OCI-LY3 (cell line): ENCODE measurements around the gene RNF25.
"Not testable (repeated sequence)": the region's sequence is repeated elsewhere in the genome, so short reads cannot be mapped to it uniquely, and the experiment has no call there.

Experiments used
- H2AFZ ChIP-seq: fragments of 200-600, 300-600 bp; shearing (Covaris generic); 2 replicates; pipeline ENCODE4 v1.6.0; 2014; ENCODE audit warnings: antibody characterized with exemption, low read depth, low read length
- H3K27ac ChIP-seq: fragments of 200-600, 300-600 bp; sonication (generic); 2 replicates; pipeline ENCODE4 v1.5.1; 2014; ENCODE audit warnings: mild to moderate bottlenecking, low read length, moderate library complexity, mixed read lengths
- H3K27me3 ChIP-seq: fragments of 200-600, 300-600 bp; sonication (generic); 2 replicates; pipeline ENCODE4 v1.6.1; 2014; ENCODE audit warnings: low read depth, low read length, mixed read lengths
- H3K36me3 ChIP-seq: fragments of 200-600, 300-600 bp; sonication (generic); replicated peaks from 2 replicates; pipeline ENCODE3; 2014; ENCODE audit warnings: low read depth, low read length, mixed read lengths
- H3K4me1 ChIP-seq: fragments of 300-600, 200-600 bp; sonication (generic); 2 replicates; pipeline ENCODE4 v1.6.1; 2014; ENCODE audit warnings: low read length, mixed read lengths
- H3K4me2 ChIP-seq: fragments of 200-600, 300-600 bp; sonication (generic); 2 replicates; pipeline ENCODE4 v1.6.1; 2014; ENCODE audit warnings: low read length, mixed read lengths
- H3K4me3 ChIP-seq: fragments of 300-600, 200-600 bp; sonication (generic); 2 replicates; pipeline ENCODE4 v1.5.1; 2014; ENCODE audit warnings: antibody characterized with exemption, mild to moderate bottlenecking, low read length, moderate library complexity
- H3K79me2 ChIP-seq: fragments of 300-600, 200-600 bp; shearing (Covaris generic); 2 replicates; pipeline ENCODE4 v1.6.1; 2014; ENCODE audit warnings: mild to moderate bottlenecking, low read length, mixed read lengths
- H3K9ac ChIP-seq: fragments of 300-600, 200-600 bp; shearing (Covaris generic); 2 replicates; pipeline ENCODE4 v1.6.0; 2014; ENCODE audit warnings: mild to moderate bottlenecking, low read length, moderate library complexity
- H3K9me3 ChIP-seq: fragments of 200-600, 300-600 bp; shearing (Covaris generic); 2 replicates; pipeline ENCODE4 v1.6.1; 2014; ENCODE audit warnings: low read length, mixed read lengths; ENCODE audit not compliant: insufficient read depth
- H4K20me1 ChIP-seq: fragments of 200-600, 300-600 bp; sonication (generic); 2 replicates; pipeline ENCODE4 v1.6.1; 2016; ENCODE audit warnings: low read length, mixed read lengths; ENCODE audit not compliant: insufficient read depth
- EZH2phosphoT487 ChIP-seq: fragments of 200-600 bp; shearing (Covaris generic); IDR thresholded peaks from 2 replicates; pipeline ENCODE4 v1.6.1; 2018; ENCODE audit warnings: antibody characterized with exemption, mixed run types, low read depth
- TF ChIP-seq, protein P1 (sequence below): fragments of 200-600, 300-600 bp; sonication (generic); IDR thresholded peaks from 2 replicates; pipeline ENCODE4 v1.5.1; 2014; ENCODE audit warnings: antibody characterized with exemption, low read length, low read depth

The RNF25 gene

DNA sequence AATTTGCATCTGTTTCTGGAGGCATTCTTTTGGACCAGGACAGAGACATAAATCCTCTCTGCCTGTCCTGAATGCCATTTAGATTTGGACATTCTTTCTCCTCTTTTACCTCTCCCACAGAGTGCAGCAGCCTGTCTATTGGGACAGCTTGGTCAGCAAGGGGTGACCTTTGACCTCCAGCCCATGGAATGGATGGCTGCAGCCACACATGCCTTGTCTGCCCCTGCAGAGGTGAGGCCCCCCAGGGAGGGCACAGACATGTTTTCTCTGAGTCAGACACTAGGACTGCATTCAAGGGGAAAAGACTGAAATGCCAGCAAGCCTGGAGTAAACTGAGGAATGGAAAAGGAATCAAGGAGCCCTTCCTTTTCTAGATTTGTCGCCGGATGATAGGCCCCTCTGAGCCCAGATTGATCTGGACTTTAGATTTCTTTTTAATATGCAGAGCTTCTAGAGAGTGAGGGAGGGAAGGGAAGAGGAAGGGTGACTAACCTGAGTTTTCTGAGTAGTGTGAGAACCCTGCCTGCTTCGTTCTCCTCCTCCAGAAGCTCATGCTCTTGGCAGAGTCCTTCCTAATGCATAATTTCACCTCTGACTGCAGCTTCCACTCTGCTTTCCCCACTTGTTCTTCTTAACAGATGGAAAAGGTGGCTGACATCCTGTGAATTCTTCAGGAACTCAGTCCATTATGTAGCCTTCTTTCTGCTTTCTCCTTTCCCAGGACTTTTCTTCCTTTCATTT lies 22.8 kb upstream of the RNF25 start:
- Histone ChIP-seq H3K4me3 (no peak overlapping the region), H3K79me2 (no peaks in the 10 kb centered on the region), H3K4me2 (no peak overlapping the region), H3K9me3 (no peaks in the 10 kb centered on the region), H3K4me1 (no peaks in the 10 kb centered on the region), H3K27me3 (no peaks in the 10 kb centered on the region), H3K9ac (no peak overlapping the region), H3K36me3 (no peaks in the 10 kb centered on the region), H4K20me1 (no peaks in the 10 kb centered on the region), H2AFZ (no peak overlapping the region), H3K27ac (no peak overlapping the region)
- TF ChIP-seq, protein P1, sequence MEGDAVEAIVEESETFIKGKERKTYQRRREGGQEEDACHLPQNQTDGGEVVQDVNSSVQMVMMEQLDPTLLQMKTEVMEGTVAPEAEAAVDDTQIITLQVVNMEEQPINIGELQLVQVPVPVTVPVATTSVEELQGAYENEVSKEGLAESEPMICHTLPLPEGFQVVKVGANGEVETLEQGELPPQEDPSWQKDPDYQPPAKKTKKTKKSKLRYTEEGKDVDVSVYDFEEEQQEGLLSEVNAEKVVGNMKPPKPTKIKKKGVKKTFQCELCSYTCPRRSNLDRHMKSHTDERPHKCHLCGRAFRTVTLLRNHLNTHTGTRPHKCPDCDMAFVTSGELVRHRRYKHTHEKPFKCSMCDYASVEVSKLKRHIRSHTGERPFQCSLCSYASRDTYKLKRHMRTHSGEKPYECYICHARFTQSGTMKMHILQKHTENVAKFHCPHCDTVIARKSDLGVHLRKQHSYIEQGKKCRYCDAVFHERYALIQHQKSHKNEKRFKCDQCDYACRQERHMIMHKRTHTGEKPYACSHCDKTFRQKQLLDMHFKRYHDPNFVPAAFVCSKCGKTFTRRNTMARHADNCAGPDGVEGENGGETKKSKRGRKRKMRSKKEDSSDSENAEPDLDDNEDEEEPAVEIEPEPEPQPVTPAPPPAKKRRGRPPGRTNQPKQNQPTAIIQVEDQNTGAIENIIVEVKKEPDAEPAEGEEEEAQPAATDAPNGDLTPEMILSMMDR = no peak
- no peak for TF ChIP-seq EZH2phosphoT487

DNA sequence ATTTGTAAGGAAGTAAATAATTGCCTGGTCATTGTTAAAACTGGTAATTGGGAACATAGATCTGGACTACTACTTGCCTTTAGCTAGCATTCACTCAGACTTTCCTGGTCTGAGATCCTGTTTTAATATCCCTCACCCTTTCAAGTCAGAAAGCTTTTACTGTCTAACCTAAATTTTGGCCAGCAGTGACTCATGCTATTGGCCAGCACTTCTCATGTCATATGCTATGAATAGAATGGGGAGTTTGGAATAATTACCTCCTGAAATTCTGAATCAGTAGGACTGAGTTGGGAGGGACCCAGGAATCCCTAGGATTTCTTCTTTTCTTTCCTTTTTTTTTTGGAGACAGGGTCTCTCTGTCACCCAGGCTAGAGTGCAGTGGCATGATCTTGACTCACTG lies 19.4 kb upstream of the RNF25 start:
- TF ChIP-seq, protein P1 = no peak
- H3K36me3 ChIP-seq = no peaks in the 10 kb centered on the region

DNA sequence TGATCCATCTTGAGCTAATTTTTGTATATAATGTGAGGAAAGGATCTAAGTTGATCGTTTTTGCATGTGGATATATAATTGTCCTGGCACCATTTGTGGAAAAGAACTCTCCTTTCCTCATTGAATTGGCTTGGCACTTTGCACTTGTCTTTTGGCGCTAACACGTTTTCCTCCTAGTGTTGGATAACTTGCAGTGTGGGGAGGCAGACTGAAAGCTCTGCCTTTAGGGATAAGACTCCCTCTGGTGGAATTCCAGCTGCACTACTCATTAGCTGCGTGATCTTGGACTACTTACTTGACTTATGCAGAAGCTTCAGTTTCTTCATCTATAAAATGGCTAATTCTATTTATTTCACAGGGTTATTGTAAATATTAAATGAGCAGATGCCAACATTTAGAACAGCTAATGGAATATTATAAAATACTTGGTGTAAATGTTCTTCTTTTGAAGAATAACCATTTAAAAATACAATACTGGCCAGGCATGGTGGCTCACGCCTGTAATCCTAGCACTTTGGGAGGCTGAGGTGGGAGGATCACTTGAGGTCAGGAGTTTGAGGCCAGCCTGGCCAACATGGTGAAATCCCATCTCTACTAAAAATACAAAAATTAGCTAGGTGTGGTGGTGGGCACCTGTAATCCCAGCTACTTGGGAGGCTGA lies 15.7 kb upstream of the RNF25 start:
- not testable (repeated sequence) for H3K4me3 ChIP-seq, H2AFZ ChIP-seq, H3K79me2 ChIP-seq, H3K9me3 ChIP-seq, H3K27me3 ChIP-seq, H3K9ac ChIP-seq, H4K20me1 ChIP-seq, H3K36me3 ChIP-seq, H3K4me2 ChIP-seq, H3K4me1 ChIP-seq, H3K27ac ChIP-seq
- TF ChIP-seq, protein P1 = peak; percentile 23; the same call in 1 of the 2 replicates

More for the DNA sequence above, 19.4 kb upstream of the RNF25 start:
- Histone ChIP-seq H3K4me2 (no peak overlapping the region), H3K9me3 (no peaks in the 10 kb centered on the region), H2AFZ (no peak overlapping the region), H3K27me3 (no peaks in the 10 kb centered on the region), H3K4me1 (no peaks in the 10 kb centered on the region), H4K20me1 (no peaks in the 10 kb centered on the region), H3K4me3 (no peak overlapping the region), H3K27ac (no peak overlapping the region), H3K79me2 (no peaks in the 10 kb centered on the region), H3K9ac (no peak overlapping the region)

DNA sequence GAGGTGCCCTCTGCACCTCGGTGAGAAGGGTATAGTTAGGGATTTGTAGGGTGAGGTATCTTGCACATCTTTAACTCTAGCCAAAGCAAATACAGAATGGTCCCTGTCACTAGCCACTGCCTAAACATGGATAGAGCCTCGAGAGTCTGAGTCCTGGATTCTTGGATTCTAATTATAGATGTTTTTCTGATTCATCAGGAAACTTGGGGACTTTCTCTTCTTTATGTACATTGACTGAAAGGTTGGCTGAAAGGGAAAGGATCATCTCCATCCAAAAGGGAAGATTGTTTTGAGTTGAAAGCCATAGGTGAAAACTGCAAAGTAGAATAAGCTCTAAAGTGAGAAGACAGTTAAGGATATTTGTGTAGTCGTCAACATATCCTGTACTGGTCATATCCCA lies 8.3 kb upstream of the RNF25 start:
- TF ChIP-seq, protein P1 = no peak
- no peak for TF ChIP-seq EZH2phosphoT487
- H3K4me3 ChIP-seq = no peak overlapping the region
- H3K36me3 ChIP-seq = no peaks in the 10 kb centered on the region
- no peaks in the 10 kb centered on the region for H3K4me1 ChIP-seq
- H3K9ac ChIP-seq = no peak overlapping the region
- H3K79me2 ChIP-seq = no peaks in the 10 kb centered on the region
- no peaks in the 10 kb centered on the region for H4K20me1 ChIP-seq
- H3K4me2 ChIP-seq = no peak overlapping the region
- H3K27me3 ChIP-seq = no peaks in the 10 kb centered on the region
- no peak overlapping the region for H3K27ac ChIP-seq
- no peaks in the 10 kb centered on the region for H3K9me3 ChIP-seq
- H2AFZ ChIP-seq = no peak overlapping the region
